GM12878 (cell line): Measurements from ENCODE around the gene PCBP1. TPM values are rescaled to one million over a fixed set of nuclear protein-coding genes. Genes with fewer than 3 reads are reported as not detected.

Experiments
- ATAC-seq: fragments of 200-7000 bp; cut with Tn5 transposase; 3 replicates; pipeline ENCODE4 v1.9.1; 2020; ENCODE audit warnings: mild to moderate bottlenecking, moderate library complexity
- BruUV-seq: library from RNA; stranded (reverse); fragments of 400-500 nt; replicated peaks from 2 replicates; lab custom pipeline; 2021; lab: Mats Ljungman, UMichigan
- CTCF ChIA-PET: fragments of 300-600 bp; sonication (Branson Sonifier 250); formaldehyde crosslinking; extraction: SDS; loops from one replicate; lab custom pipeline; 2021; ENCODE audit warnings: inconsistent platforms; lab: Yijun Ruan, JAX
- POLR2A ChIA-PET: fragments of 350-600 bp; formaldehyde crosslinking; extraction: SDS; loops from one replicate; lab custom pipeline; 2021; ENCODE audit warnings: inconsistent platforms; lab: Charles Lee
- RAD21 ChIA-PET: fragments of 300-600 bp; sonication (Branson Sonifier 250); formaldehyde crosslinking; loops from one replicate; lab custom pipeline; 2023; ENCODE audit warnings: antibody characterized with exemption; ENCODE audit not compliant: unreplicated experiment; lab: Charles Lee
- SMC1A ChIA-PET: fragments of 300-600 bp; sonication (Branson Sonifier 250); formaldehyde crosslinking; loops from one replicate; lab custom pipeline; 2023; ENCODE audit not compliant: unreplicated experiment, uncharacterized antibody; lab: Charles Lee
- DNase-seq: peaks from one replicate; pipeline ENCODE4 v3.0.0-alpha.2; 2011; ENCODE audit warnings: low read depth, low spot score
- FAIRE-seq: peaks from 3 replicates; lab custom pipeline; 2011; peaks lifted over from hg19 to GRCh38; lab: Jason Lieb, UNC
- H2AFZ ChIP-seq: 2 replicates; pipeline ENCODE4 v1.6.0; 2011; ENCODE audit warnings: low read depth, low read length, control low read depth; ENCODE audit not compliant: control insufficient read depth
- H3K27ac ChIP-seq: 2 replicates; pipeline ENCODE4 v1.5.1; 2011; ENCODE audit warnings: control low read depth; ENCODE audit not compliant: control insufficient read depth, insufficient read depth
- H3K27me3 ChIP-seq, 2 experiments: replicated peaks in 1 of 2; 2 replicates each; pipeline versions ENCODE4 v1.6.0 to v1.6.1; 2011; ENCODE audit warnings: low read length in 1 of 2; ENCODE audit not compliant: control insufficient read depth in 2 of 2, insufficient read depth in 2 of 2
- H3K36me3 ChIP-seq, 2 experiments: 2 replicates each; pipeline ENCODE4 v1.5.1; 2011; ENCODE audit warnings: low read length in 1 of 2; ENCODE audit not compliant: control insufficient read depth in 2 of 2, insufficient read depth in 2 of 2
- H3K4me1 ChIP-seq: 2 replicates; pipeline ENCODE4 v1.6.1; 2011; ENCODE audit warnings: mild to moderate bottlenecking, low read length, moderate library complexity, mixed read lengths; ENCODE audit not compliant: control insufficient read depth, insufficient read depth
- H3K4me2 ChIP-seq: 2 replicates; pipeline ENCODE4 v1.6.0; 2011; ENCODE audit warnings: control low read depth; ENCODE audit not compliant: control insufficient read depth, insufficient read depth
- H3K4me3 ChIP-seq: fragments of 200-600 bp; sonication (generic); 2 replicates; pipeline ENCODE4 v1.5.1; 2016
- H3K79me2 ChIP-seq: 2 replicates; pipeline ENCODE4 v1.6.0; 2011; ENCODE audit warnings: low read length; ENCODE audit not compliant: control insufficient read depth, insufficient read depth
- H3K9ac ChIP-seq: 2 replicates; pipeline ENCODE4 v1.8.0; 2011; ENCODE audit warnings: low read length, control low read depth, mixed read lengths; ENCODE audit not compliant: control insufficient read depth, insufficient read depth
- H3K9me3 ChIP-seq: replicated peaks from 3 replicates; pipeline ENCODE4 v1.5.1; 2011; ENCODE audit warnings: mild to moderate bottlenecking, low read length; ENCODE audit not compliant: control insufficient read depth, insufficient read depth
- H4K20me1 ChIP-seq: 2 replicates; pipeline ENCODE4 v1.6.0; 2011; ENCODE audit not compliant: control insufficient read depth, insufficient read depth
- CEBPB ChIP-seq, 2 experiments: fragments of 150-350 bp in 1 of 2; IDR thresholded peaks; 2 replicates each; pipeline ENCODE4 v1.6.1; 2012 to 2014; ENCODE audit warnings: low read depth in 2 of 2, low read length in 2 of 2, borderline replicate concordance in 1 of 2, inconsistent platforms in 1 of 2
- ESRRA ChIP-seq: IDR thresholded peaks from 2 replicates; pipeline ENCODE4 v1.6.1; 2012; ENCODE audit warnings: mild to moderate bottlenecking, low read length, improper control_type of control experiment
- HCFC1 ChIP-seq: fragments of 150-350 bp; IDR thresholded peaks from 2 replicates; pipeline ENCODE4 v1.6.1; 2014; ENCODE audit warnings: low read length
- NBN ChIP-seq: fragments of 450-650 bp; IDR thresholded peaks from 2 replicates; pipeline ENCODE4 v1.6.1; 2016
- NFIC ChIP-seq: IDR thresholded peaks from 2 replicates; pipeline ENCODE4 v1.6.1; 2012; ENCODE audit warnings: low read depth, mild to moderate bottlenecking, inconsistent platforms, low read length, moderate library complexity
- RAD51 ChIP-seq: fragments of 450-650 bp; IDR thresholded peaks from 2 replicates; pipeline ENCODE4 v1.6.1; 2016; ENCODE audit warnings: moderate library complexity, mild to moderate bottlenecking, inconsistent platforms
- SREBF1 ChIP-seq: IDR thresholded peaks from 2 replicates; pipeline ENCODE4 v1.6.1; 2012; ENCODE audit warnings: mild to moderate bottlenecking, low read length
- WRNIP1 ChIP-seq: IDR thresholded peaks from 2 replicates; pipeline ENCODE4 v1.6.1; 2011; ENCODE audit warnings: low read depth, low read length, improper control_type of control experiment, borderline replicate concordance
- ZNF687 ChIP-seq: fragments of 450-650 bp; IDR thresholded peaks from 2 replicates; pipeline ENCODE4 v1.6.1; 2017; ENCODE audit warnings: mild to moderate bottlenecking, moderate library complexity
- ZZZ3 ChIP-seq: IDR thresholded peaks from 2 replicates; pipeline ENCODE4 v1.6.1; 2011; ENCODE audit warnings: low read depth; ENCODE audit not compliant: control insufficient read depth, insufficient read length
- WGBS: methylation state at CpG from one replicate; pipeline ENCODE4 v1.1.6; 2016; ENCODE audit warnings: low lambda C conversion rate; ENCODE audit not compliant: insufficient replicate concordance, insufficient coverage; ENCODE audit errors: missing lambda C conversion rate; 5-methylcytosine and 5-hydroxymethylcytosine counted together
- in situ Hi-C: fragments of 300-500 bp; cut with MboI; formaldehyde crosslinking; loops from 9 replicates; pipeline ENCODE4 v1.14.3; 2018; ENCODE audit warnings: mixed read lengths
- intact Hi-C: fragments of 100-400 bp; cut with micrococcal nuclease; formaldehyde crosslinking; loops from one replicate; pipeline ENCODE4 v1.14.2; 2022; ENCODE audit not compliant: unreplicated experiment
- polyA plus RNA-seq, 11 experiments: library from polyadenylated mRNA; depleted of rRNA in 4 of 11; unstranded in 6 of 11; stranded (reverse) in 5 of 11; fragments of >200 nt; fragmentation: Nextera tagmentation in 4 of 11; fragmentation: Illumina TruSeq in 1 of 11; extraction: Ambion mirVana in 4 of 11; extraction: Trizol in 1 of 11; gene quantifications; 1 replicate in 1 of 11; 2 replicates in 10 of 11; pipeline versions ENCODE4 v1.2.1 to v1.2.3, GENCODE V29; 2011 to 2016; ENCODE audit warnings: inconsistent platforms in 2 of 11, missing spikeins in 2 of 11, low read depth in 1 of 11
- total RNA-seq, 4 experiments: library from RNA; depleted of rRNA in 3 of 4; stranded (reverse); fragments of >200 nt in 3 of 4; fragmentation: Illumina TruSeq in 1 of 4; extraction: Trizol in 1 of 4; gene quantifications; 2 replicates each; pipeline versions ENCODE4 v1.2.1 to v1.2.3, GENCODE V29; 2013 to 2021
- TF ChIP-seq, protein P1 (sequence below): fragments of 450-650 bp; formaldehyde crosslinking; IDR thresholded peaks from 2 replicates; pipeline ENCODE4 v1.4.0; 2022; ENCODE audit warnings: mild to moderate bottlenecking, moderate library complexity
- TF ChIP-seq, protein P2 (sequence below): fragments of 450-650 bp; conservative IDR thresholded peaks from 2 replicates; pipeline ENCODE4 v1.6.1; 2017; ENCODE audit warnings: mild to moderate bottlenecking, moderate library complexity

The PCBP1 gene
- total and polyA plus RNA-seq, 10 of the 15 experiments (the other 5 are each of a cell fraction or from before 2014, with no cell fraction given) = 24.4 to 494 (median 130) TPM

DNA sequence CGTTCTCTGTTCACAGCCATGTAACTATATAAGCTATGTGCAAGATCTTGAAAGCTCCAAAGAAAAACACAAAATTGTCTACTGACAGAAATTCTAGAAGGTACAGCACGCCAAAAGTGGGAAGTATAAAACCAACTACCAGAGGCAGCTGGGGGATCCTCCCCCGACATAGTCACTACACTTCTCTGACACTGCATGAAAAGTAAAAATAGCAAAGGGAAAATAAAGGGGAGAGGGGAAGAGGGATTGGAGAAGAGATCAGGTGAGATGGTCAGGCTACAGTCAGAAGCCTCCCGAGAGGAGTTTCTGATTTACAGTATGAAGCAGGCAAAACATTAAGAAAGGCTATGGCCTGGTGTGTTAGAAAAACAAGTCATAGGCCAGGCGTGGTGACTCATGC lies 39.8 kb upstream of the PCBP1 start:
- POLR2A ChIA-PET = interaction anchor here (1.2 kb wide), 1 partner anchor 10 kb away, joined by 4 read pairs; no protein-coding TSS in a partner anchor

More for the DNA sequence above, 39.8 kb upstream of the PCBP1 start:
- ChIA-PET CTCF (interaction anchor here (0.8 to 1.3 kb wide), 2 partner anchors 10 to 19 kb away, joined by 3 to 4 read pairs; no protein-coding TSS in a partner anchor), RAD21 (no interaction called here), SMC1A (no interaction called here)
- H3K27ac ChIP-seq = no peak overlapping the region
- H3K9ac ChIP-seq = no peak overlapping the region
- intact Hi-C loops = no loop called here
- ATAC-seq (no peak), DNase-seq (no peak), FAIRE-seq (no peak)
- no peak overlapping the region for H2AFZ ChIP-seq
- H3K79me2 ChIP-seq = no peaks in the 10 kb centered on the region
- no peak overlapping the region for H3K4me2 ChIP-seq
- no peak for TF ChIP-seq CEBPB (IDR thresholded peaks at IDR 0.05; ENCODE audit: borderline replicate concordance in 1 of 2, low read depth in 2 of 2, low read length in 2 of 2)
- TF ChIP-seq HCFC1 = no peak
- TF ChIP-seq RAD51 = no peak
- TF ChIP-seq NBN = no peak
- no peak for TF ChIP-seq WRNIP1
- TF ChIP-seq SREBF1 = no peak
- TF ChIP-seq, protein P1, sequence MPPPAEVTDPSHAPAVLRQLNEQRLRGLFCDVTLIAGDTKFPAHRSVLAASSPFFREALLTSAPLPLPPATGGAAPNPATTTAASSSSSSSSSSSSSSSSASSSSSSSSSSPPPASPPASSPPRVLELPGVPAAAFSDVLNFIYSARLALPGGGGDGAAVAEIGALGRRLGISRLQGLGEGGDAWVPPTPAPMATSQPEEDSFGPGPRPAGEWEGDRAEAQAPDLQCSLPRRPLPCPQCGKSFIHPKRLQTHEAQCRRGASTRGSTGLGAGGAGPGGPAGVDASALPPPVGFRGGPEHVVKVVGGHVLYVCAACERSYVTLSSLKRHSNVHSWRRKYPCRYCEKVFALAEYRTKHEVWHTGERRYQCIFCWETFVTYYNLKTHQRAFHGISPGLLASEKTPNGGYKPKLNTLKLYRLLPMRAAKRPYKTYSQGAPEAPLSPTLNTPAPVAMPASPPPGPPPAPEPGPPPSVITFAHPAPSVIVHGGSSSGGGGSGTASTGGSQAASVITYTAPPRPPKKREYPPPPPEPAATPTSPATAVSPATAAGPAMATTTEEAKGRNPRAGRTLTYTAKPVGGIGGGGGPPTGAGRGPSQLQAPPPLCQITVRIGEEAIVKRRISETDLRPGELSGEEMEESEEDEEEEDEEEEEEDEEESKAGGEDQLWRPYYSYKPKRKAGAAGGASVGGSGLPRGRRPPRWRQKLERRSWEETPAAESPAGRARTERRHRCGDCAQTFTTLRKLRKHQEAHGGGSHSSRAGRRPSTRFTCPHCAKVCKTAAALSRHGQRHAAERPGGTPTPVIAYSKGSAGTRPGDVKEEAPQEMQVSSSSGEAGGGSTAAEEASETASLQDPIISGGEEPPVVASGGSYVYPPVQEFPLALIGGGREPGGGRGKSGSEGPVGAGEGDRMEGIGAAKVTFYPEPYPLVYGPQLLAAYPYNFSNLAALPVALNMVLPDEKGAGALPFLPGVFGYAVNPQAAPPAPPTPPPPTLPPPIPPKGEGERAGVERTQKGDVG (CRISPR knock-in tag) = no peak
- no peak for TF ChIP-seq NFIC
- TF ChIP-seq, protein P2, sequence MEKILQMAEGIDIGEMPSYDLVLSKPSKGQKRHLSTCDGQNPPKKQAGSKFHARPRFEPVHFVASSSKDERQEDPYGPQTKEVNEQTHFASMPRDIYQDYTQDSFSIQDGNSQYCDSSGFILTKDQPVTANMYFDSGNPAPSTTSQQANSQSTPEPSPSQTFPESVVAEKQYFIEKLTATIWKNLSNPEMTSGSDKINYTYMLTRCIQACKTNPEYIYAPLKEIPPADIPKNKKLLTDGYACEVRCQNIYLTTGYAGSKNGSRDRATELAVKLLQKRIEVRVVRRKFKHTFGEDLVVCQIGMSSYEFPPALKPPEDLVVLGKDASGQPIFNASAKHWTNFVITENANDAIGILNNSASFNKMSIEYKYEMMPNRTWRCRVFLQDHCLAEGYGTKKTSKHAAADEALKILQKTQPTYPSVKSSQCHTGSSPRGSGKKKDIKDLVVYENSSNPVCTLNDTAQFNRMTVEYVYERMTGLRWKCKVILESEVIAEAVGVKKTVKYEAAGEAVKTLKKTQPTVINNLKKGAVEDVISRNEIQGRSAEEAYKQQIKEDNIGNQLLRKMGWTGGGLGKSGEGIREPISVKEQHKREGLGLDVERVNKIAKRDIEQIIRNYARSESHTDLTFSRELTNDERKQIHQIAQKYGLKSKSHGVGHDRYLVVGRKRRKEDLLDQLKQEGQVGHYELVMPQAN = no peak
- no peak for TF ChIP-seq ZZZ3
- TF ChIP-seq ZNF687 = no peak
- no peak for TF ChIP-seq ESRRA
- H4K20me1 ChIP-seq = no peaks in the 10 kb centered on the region
- no peaks in the 10 kb centered on the region for H3K4me1 ChIP-seq
- H3K9me3 ChIP-seq = no peaks in the 10 kb centered on the region
- in situ Hi-C loops = no loop called here
- no TSS peak for BruUV-seq
- H3K4me3 ChIP-seq = no peak overlapping the region
- peaks cover 8 to 17% of the 10 kb centered on the region in 2 experiments for H3K36me3 ChIP-seq
- H3K27me3 ChIP-seq = no peaks in the 10 kb centered on the region
- 94% methylated on average over 5 of the region's 5 CpGs for WGBS
